Activated CD8-positive, alpha-beta T cell treated with anti-CD3 and anti-CD28 coated beads, Interleukin-2, amount 10 ng/mL, durations not matched to agents 7 days and 5 days (primary cell): Measurements from ENCODE around the gene TMEM259. TPM values are rescaled to one million over a fixed set of nuclear protein-coding genes. Genes with fewer than 3 reads are reported as not detected.
"Not testable (repeated sequence)": the region's sequence is repeated elsewhere in the genome, so short reads cannot be mapped to it uniquely, and the experiment has no call there.

Experiments
- ATAC-seq: fragments of 150-1000 bp; cut with Tn5 transposase; one replicate; pipeline ENCODE4 v1.10.0; 2021; ENCODE audit warnings: moderate library complexity
- CTCF ChIA-PET: fragments of 350-600 bp; sonication (Branson Sonifier 250); formaldehyde crosslinking; loops from one replicate; lab custom pipeline; 2021; ENCODE audit warnings: antibody characterized with exemption; lab: Charles Lee
- POLR2A ChIA-PET: fragments of 350-600 bp; sonication (Branson Sonifier 250); formaldehyde crosslinking; loops from one replicate; lab custom pipeline; 2021; ENCODE audit warnings: antibody characterized with exemption; lab: Charles Lee
- DNase-seq: peaks from one replicate; pipeline ENCODE4 v3.0.0-alpha.2; 2020
- H3K27ac Mint-ChIP-seq: one replicate; pipeline ENCODE4 v1.8.0; 2021; ENCODE audit warnings: mild to moderate bottlenecking, mixed read lengths
- H3K27me3 Mint-ChIP-seq: one replicate; pipeline ENCODE4 v1.8.0; 2021; ENCODE audit warnings: low read depth, mixed read lengths
- H3K36me3 Mint-ChIP-seq: one replicate; pipeline ENCODE4 v1.8.0; 2021; ENCODE audit warnings: low read depth, mixed read lengths
- H3K4me1 Mint-ChIP-seq: one replicate; pipeline ENCODE4 v1.8.0; 2021; ENCODE audit warnings: low read depth, mixed read lengths
- H3K4me3 Mint-ChIP-seq: one replicate; pipeline ENCODE4 v1.8.0; 2021; ENCODE audit warnings: mild to moderate bottlenecking, mixed read lengths
- H3K9me3 Mint-ChIP-seq: one replicate; pipeline ENCODE4 v1.8.0; 2022; ENCODE audit warnings: mixed read lengths; ENCODE audit not compliant: insufficient read depth
- total RNA-seq, 2 experiments: library from RNA; stranded (reverse); gene quantifications; one replicate each; pipeline ENCODE4 v1.2.3, GENCODE V29; 2021

TMEM259 gene
- total RNA-seq, 2 experiments from 2014 or later, result 153 to 160 TPM

GRCh38 chr19:1035998-1036621, 15.2 kb upstream of the TMEM259 start:
- Mint-ChIP-seq H3K4me3 (no peak overlapping the region), H3K27ac (peak overlapping the region; percentile 72), H3K4me1 (peaks cover 66% of the 10 kb centered on the region), H3K36me3 (peaks cover 55% of the 10 kb centered on the region), H3K27me3 (no peaks in the 10 kb centered on the region), H3K9me3 (no peaks in the 10 kb centered on the region)
- ATAC-seq (no peak), DNase-seq (no peak)
- ChIA-PET POLR2A (interaction anchor here (1.2 to 3.3 kb wide), 3 partner anchors 9 to 49 kb away, joined by 3 to 33 read pairs (median 9); partner anchors contain the start of genes CNN2 and RNU6-2), CTCF (interaction anchor here (1.9 kb wide), 1 partner anchor 8 kb away, joined by 4 read pairs; no protein-coding TSS in a partner anchor)

DNA sequence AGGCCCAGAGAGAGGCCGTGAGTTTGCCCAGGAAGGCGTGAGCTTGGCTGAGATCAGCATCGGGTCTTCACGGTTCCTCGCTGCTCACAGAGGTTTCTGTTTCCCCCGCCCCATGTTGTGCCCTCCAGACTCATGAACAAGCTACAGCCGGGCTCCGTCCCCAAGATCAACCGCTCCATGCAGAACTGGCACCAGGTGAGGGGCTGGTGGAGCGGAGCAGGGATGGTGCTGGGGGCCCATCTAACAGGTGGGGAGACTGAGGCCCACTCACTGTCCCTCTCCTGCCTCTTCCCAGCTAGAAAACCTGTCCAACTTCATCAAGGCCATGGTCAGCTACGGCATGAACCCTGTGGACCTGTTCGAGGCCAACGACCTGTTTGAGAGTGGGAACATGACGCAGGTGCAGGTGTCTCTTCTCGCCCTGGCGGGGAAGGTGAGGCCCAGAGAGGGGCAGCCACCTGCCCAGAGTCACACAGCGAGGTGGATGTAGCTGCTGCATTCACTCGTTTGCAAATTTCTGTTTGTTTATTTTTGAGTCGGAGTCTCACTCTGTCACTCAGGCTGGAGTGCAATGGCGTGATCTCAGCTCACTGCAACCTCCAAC, 11.4 kb upstream of the TMEM259 start:
- H3K27ac Mint-ChIP-seq, result no peak overlapping the region
- no peak for ATAC-seq
- no peak overlapping the region for H3K4me3 Mint-ChIP-seq
- H3K27me3 Mint-ChIP-seq, result no peaks in the 10 kb centered on the region
- H3K9me3 Mint-ChIP-seq, result no peaks in the 10 kb centered on the region
- DNase-seq, result no peak
- ChIA-PET CTCF (interaction anchor here (0.8 to 1.1 kb wide), 2 partner anchors 32 to 234 kb away, joined by 3 to 5 read pairs; no protein-coding TSS in a partner anchor), POLR2A (interaction anchor here (1.2 kb wide), 2 partner anchors 11 to 54 kb away, joined by 3 to 7 read pairs; partner anchors contain the start of genes RNU6-2 and TMEM259)
- H3K4me1 Mint-ChIP-seq, result peaks cover 55% of the 10 kb centered on the region
- peaks cover 58% of the 10 kb centered on the region for H3K36me3 Mint-ChIP-seq

GRCh38 chr19:1028062-1028926, 7.4 kb upstream of the TMEM259 start:
- Mint-ChIP-seq H3K27ac (peak overlapping the region; percentile 90), H3K4me3 (peak overlapping the region; percentile 98), H3K4me1 (peaks cover 33% of the 10 kb centered on the region), H3K36me3 (peaks cover 44% of the 10 kb centered on the region), H3K9me3 (no peaks in the 10 kb centered on the region), H3K27me3 (no peaks in the 10 kb centered on the region)
- ATAC-seq (peak; percentile 41), DNase-seq (peak; percentile 80)
- ChIA-PET POLR2A (interaction anchor here (0.5 to 3.9 kb wide), 13 partner anchors 9 to 241 kb away, joined by 3 to 33 read pairs (median 3); partner anchors contain the start of genes ARHGAP45, CIRBP and WDR18), CTCF (interaction anchor here (1.0 to 1.5 kb wide), 8 partner anchors 9 to 165 kb away, joined by 3 to 6 read pairs (median 4); partner anchors contain the start of gene ARHGAP45)

- peak overlapping the region; percentile 90 for H3K27ac Mint-ChIP-seq
- ChIA-PET CTCF (interaction anchor here (0.9 to 2.1 kb wide), 8 partner anchors 10 to 216 kb away, joined by 3 to 8 read pairs (median 4); partner anchors contain the start of gene ARHGAP45), POLR2A (interaction anchor here (0.5 to 3.9 kb wide), 15 partner anchors 9 to 242 kb away, joined by 3 to 33 read pairs (median 3); partner anchors contain the start of genes ARHGAP45, CIRBP and WDR18)
- H3K27me3 Mint-ChIP-seq, result no peaks in the 10 kb centered on the region
- H3K4me1 Mint-ChIP-seq, result peaks cover 28% of the 10 kb centered on the region
- peak overlapping the region; percentile 98 for H3K4me3 Mint-ChIP-seq
- ATAC-seq (peak; percentile 24), DNase-seq (peak; percentile 50)
- no peaks in the 10 kb centered on the region for H3K9me3 Mint-ChIP-seq
- H3K36me3 Mint-ChIP-seq, result peaks cover 39% of the 10 kb centered on the region
These were observed 6.7 kb upstream of the TMEM259 start for GRCh38 chr19:1027650-1028061.

DNA sequence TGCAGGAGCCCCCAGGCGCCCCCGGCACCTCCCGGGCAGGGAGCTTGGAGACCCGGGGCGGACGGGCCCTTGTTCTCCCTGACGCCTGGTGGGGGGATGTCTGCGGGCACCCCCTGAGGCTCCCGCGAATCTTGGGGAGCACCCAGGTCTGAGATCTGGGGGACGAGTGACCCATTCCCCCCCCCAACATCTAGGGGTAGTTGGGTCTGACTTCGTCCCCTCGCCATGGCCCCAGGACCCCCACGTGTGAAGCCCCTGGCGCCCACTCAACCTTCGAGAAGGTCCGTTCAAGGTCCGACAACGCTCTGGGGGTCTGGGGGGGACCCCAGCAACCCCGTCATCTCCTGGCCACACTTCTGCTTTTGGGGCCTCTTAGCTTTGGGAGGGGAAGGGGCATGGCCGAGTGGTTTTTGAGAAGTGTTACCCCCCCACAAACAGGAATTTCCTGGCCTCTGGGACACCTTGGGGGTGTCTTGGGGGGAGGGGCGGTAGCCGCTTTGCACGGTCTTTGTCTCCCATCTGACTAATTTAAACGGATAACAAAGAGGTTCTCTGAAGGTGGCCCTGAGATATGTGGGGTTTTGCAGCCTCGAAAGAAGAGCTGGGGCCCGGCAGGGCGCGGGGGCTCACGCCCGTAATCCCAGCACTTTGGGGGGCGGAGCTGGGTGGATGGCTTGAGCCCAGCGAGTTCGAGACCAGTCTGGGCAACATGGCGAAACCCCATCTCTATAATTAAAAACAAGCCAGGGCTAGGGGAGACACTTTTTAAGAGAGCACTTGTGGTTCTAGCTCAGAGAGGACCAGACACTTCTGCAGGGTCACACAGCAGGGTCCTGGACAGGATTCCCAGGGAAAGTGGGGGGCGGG, 6.1 kb upstream of the TMEM259 start:
- peaks cover 25% of the 10 kb centered on the region for H3K4me1 Mint-ChIP-seq
- POLR2A ChIA-PET, result interaction anchor here (0.7 to 3.9 kb wide), 14 partner anchors 10 to 243 kb away, joined by 3 to 33 read pairs (median 4); partner anchors contain the start of genes ABCA7, ARHGAP45, CIRBP and WDR18
- no peaks in the 10 kb centered on the region for H3K9me3 Mint-ChIP-seq
- peak overlapping the region; percentile 89 for H3K27ac Mint-ChIP-seq
- DNase-seq, result peak; percentile 57
- H3K4me3 Mint-ChIP-seq, result peak overlapping the region; percentile 98
- no peaks in the 10 kb centered on the region for H3K27me3 Mint-ChIP-seq
- peak; percentile 10 for ATAC-seq
- H3K36me3 Mint-ChIP-seq, result peaks cover 32% of the 10 kb centered on the region
- CTCF ChIA-PET, result interaction anchor here (0.9 to 2.1 kb wide), 10 partner anchors 10 to 217 kb away, joined by 3 to 8 read pairs (median 4); partner anchors contain the start of genes ABCA7 and ARHGAP45

DNA sequence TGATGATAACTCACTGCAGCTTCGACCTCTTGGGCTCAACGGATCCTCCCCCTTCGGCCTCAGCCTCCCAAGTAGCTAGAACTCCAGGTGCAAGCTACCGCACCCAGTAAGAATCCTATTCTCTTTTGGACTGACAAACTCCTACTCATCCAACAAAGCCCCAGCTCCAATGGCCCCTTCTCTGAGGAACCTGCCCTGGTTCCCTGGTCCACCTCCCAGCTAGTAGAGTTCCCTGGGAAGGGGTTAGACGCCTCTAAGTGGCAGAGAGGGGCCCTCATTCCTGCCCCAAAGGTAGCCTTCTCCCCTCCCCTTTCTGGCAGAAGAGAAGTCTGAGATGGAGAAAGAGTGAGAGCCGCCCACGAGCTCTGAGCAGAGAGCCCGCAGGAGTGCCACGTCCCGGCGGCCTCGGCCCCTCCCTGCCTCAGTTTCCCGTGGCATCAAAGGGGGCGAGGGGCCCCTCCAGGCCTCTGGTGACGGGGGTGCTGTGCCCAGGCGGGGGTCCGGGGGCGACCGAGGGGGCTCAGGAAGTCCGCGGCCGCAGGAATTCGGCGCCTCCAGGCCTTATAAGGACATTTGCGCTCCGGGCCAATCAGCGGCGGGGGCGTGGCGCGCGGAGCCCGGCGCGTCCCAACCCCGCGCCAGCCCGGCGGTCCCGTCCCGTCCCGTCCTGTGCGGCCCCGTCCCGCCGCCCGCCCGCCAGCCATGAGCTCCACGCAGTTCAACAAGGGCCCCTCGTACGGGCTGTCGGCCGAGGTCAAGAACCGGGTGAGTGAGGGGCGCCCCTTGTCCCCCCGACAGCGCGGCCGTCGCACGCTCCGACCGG, 5.2 kb upstream of the TMEM259 start, which contains the start of gene CNN2:
TSS of gene CNN2 (plus strand) at position 649 of the 823 bp plus-strand sequence. CDS start at position 703, 54 bp downstream.
- Mint-ChIP-seq H3K4me3 (peak within 1 kb of the TSS; percentile 98), H3K27ac (peak within 1 kb of the TSS; percentile 89), H3K4me1 (peaks cover 32% of the 10 kb centered on the region), H3K9me3 (no peaks in the 10 kb centered on the region), H3K36me3 (peaks cover 30% of the 10 kb centered on the region), H3K27me3 (no peaks in the 10 kb centered on the region)
- POLR2A ChIA-PET, result interaction anchor here (0.6 to 3.9 kb wide), 9 partner anchors 9 to 243 kb away, joined by 3 to 33 read pairs (median 4); partner anchors contain the start of genes ABCA7, ARHGAP45 and CIRBP
- CTCF ChIA-PET, result interaction anchor here (1.0 to 2.1 kb wide), 4 partner anchors 11 to 218 kb away, joined by 3 to 8 read pairs (median 3); partner anchors contain the start of genes ABCA7 and ARHGAP45
- DNase-seq (peak; percentile 74), ATAC-seq (peak; percentile 72)

- peaks cover 24% of the 10 kb centered on the region for H3K4me1 Mint-ChIP-seq
- H3K27me3 Mint-ChIP-seq, DNase-seq, ATAC-seq, H3K27ac Mint-ChIP-seq, H3K4me3 Mint-ChIP-seq, H3K9me3 Mint-ChIP-seq: not testable (repeated sequence)
- ChIA-PET CTCF (interaction anchor here (1.0 kb wide), 1 partner anchor 12 kb away, joined by 3 read pairs; no protein-coding TSS in a partner anchor), POLR2A (interaction anchor here (1.7 kb wide), 1 partner anchor 42 kb away, joined by 4 read pairs; the partner anchor contains the start of gene ARHGAP45)
- H3K36me3 Mint-ChIP-seq, result peaks cover 23% of the 10 kb centered on the region
These were observed 4.2 kb upstream of the TMEM259 start for GRCh38 chr19:1025080-1025479.

GRCh38 chr19:1023883-1024188, 2.9 kb upstream of the TMEM259 start:
- ATAC-seq, H3K4me3 Mint-ChIP-seq, H3K27me3 Mint-ChIP-seq, H3K27ac Mint-ChIP-seq, DNase-seq, H3K9me3 Mint-ChIP-seq, POLR2A ChIA-PET: not testable (repeated sequence)
- peaks cover 20% of the 10 kb centered on the region for H3K36me3 Mint-ChIP-seq
- H3K4me1 Mint-ChIP-seq, result peaks cover 27% of the 10 kb centered on the region
- CTCF ChIA-PET, result interaction anchor here (1.3 to 1.6 kb wide), 2 partner anchors 41 to 243 kb away, joined by 3 read pairs; no protein-coding TSS in a partner anchor
